ENCODE data around the gene SLC29A1.

SLC29A1 gene

DNA sequence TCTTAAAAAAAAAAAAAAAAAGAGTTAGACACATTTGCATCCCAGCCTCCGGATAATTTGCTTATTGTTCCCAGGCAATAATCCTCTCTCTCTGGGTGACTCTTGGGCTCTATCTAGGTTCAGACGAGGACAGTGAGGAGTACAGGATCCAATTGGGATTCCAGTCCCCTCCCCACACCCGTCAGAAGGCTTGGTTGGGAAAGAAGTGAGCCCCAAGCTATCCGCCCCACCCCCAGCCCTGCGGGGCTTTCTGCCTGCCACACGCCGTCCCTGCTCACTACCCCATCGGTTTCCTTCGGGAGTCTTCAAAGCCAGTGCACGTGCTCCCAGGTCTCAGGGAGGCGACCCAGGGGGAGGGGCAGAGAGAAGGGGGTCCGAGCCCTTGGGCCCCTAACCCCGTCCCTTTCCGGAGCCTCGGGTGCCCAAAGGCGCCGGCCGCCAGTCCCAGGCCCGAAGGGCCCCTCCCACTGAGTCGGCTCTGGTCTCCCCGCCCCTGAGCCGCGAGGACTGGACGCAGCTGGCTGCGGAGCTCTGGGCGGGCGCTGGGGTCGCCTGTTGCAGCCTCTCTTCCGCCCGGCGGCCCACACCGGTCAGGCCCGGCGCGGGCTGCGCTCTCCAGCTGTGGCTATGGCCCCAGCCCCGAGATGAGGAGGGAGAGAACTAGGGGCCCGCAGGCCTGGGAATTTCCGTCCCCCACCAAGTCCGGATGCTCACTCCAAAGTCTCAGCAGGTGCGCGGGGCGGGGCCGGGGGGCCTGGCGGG lies 4.2 kb upstream of the SLC29A1 start:
- peak; percentile 75 for ATAC-seq
- TF ChIP-seq ISL1 (CRISPR knock-in tag; IDR thresholded peaks at IDR 0.05) (no peak), TSHZ2 (CRISPR knock-in tag; IDR thresholded peaks at IDR 0.05) (0 out of 2 replicates have a peak, but pooled peaks have one; percentile 32)

GRCh38 chr6:44219815-44220784 lies 3.3 kb upstream of the SLC29A1 start:
- ATAC-seq = no peak
- TF ChIP-seq ZNF8 (CRISPR knock-in tag; IDR thresholded peaks at IDR 0.05) = no peak
- no peak for TF ChIP-seq ISL1 (CRISPR knock-in tag; IDR thresholded peaks at IDR 0.05)
- no peak for TF ChIP-seq ARNTL (CRISPR knock-in tag; IDR thresholded peaks at IDR 0.05; ENCODE audit: borderline replicate concordance, low read depth)
- TF ChIP-seq CSDC2 (CRISPR knock-in tag; IDR thresholded peaks at IDR 0.05) = no peak
- TF ChIP-seq, protein P1, sequence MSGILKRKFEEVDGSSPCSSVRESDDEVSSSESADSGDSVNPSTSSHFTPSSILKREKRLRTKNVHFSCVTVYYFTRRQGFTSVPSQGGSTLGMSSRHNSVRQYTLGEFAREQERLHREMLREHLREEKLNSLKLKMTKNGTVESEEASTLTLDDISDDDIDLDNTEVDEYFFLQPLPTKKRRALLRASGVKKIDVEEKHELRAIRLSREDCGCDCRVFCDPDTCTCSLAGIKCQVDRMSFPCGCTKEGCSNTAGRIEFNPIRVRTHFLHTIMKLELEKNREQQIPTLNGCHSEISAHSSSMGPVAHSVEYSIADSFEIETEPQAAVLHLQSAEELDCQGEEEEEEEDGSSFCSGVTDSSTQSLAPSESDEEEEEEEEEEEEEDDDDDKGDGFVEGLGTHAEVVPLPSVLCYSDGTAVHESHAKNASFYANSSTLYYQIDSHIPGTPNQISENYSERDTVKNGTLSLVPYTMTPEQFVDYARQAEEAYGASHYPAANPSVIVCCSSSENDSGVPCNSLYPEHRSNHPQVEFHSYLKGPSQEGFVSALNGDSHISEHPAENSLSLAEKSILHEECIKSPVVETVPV (CRISPR knock-in tag; IDR thresholded peaks at IDR 0.05) = no peak
- no peak for TF ChIP-seq BACH2 (CRISPR knock-in tag; IDR thresholded peaks at IDR 0.05; ENCODE audit: borderline replicate concordance)
- TF ChIP-seq ESRRG (CRISPR knock-in tag; IDR thresholded peaks at IDR 0.05) = no peak
- TF ChIP-seq RARB (CRISPR knock-in tag; IDR thresholded peaks at IDR 0.05) = no peak
- TF ChIP-seq ZNF565 (CRISPR knock-in tag; conservative IDR thresholded peaks at IDR 0.05; ENCODE audit: low read depth) = no peak
- no peak for TF ChIP-seq PPARA (CRISPR knock-in tag; IDR thresholded peaks at IDR 0.05; ENCODE audit: borderline replicate concordance)
- no peak for TF ChIP-seq GLIS3 (CRISPR knock-in tag; IDR thresholded peaks at IDR 0.05)
- TF ChIP-seq ZNF70 (CRISPR knock-in tag; IDR thresholded peaks at IDR 0.05) = no peak
- TF ChIP-seq ZFP3 (CRISPR knock-in tag; IDR thresholded peaks at IDR 0.05) = no peak
- TF ChIP-seq TCF4 (CRISPR knock-in tag; IDR thresholded peaks at IDR 0.05; ENCODE audit: borderline replicate concordance) = no peak

- ATAC-seq = no peak
- TF ChIP-seq ARNTL (CRISPR knock-in tag; IDR thresholded peaks at IDR 0.05; ENCODE audit: borderline replicate concordance, low read depth) (no peak), ZC3H10 (CRISPR knock-in tag; IDR thresholded peaks at IDR 0.05) (no peak), RARB (CRISPR knock-in tag; IDR thresholded peaks at IDR 0.05) (no peak), ZFP30 (CRISPR knock-in tag; IDR thresholded peaks at IDR 0.05) (no peak)
Measured at GRCh38 chr6:44220913-44221290, 2.5 kb upstream of the SLC29A1 start.

- peak; percentile 78 for ATAC-seq
- TF ChIP-seq TSHZ2 (CRISPR knock-in tag; IDR thresholded peaks at IDR 0.05) = peak; percentile 54; the same call in 1 of the 2 replicates
- TF ChIP-seq ZFP3 (CRISPR knock-in tag; IDR thresholded peaks at IDR 0.05) = 0 out of 2 replicates have a peak, but pooled peaks have one; percentile 35
- TF ChIP-seq ZNF70 (CRISPR knock-in tag; IDR thresholded peaks at IDR 0.05) = no peak
Measured at GRCh38 chr6:44221291-44221960, 2.0 kb upstream of the SLC29A1 start.
